Measurements from ENCODE around the gene SETDB1.

The SETDB1 gene

GRCh38 chr1:150987924-150988323 lies 61.8 kb downstream of the SETDB1 start:
- Histone ChIP-seq H3K27me3 (replicated peaks in 2 of 5; ENCODE audit: control insufficient read depth in 4 of 5, insufficient read depth in 5 of 5, low read length in 4 of 5) (no peaks in the 10 kb centered on the region), H3K36me3 (ENCODE audit: control insufficient read depth in 4 of 4, insufficient read depth in 4 of 4, low read length in 3 of 4) (no peaks in the 10 kb centered on the region), H3K9me3 (ENCODE audit: control extremely low read depth in 1 of 5, control insufficient read depth in 4 of 5, insufficient read depth in 2 of 5, low read depth in 1 of 5, low read length in 4 of 5) (no peaks in the 10 kb centered on the region), H3K4me1 (ENCODE audit: control extremely low read depth in 1 of 4, control insufficient read depth in 4 of 4, insufficient read depth in 4 of 4, low read length in 3 of 4) (no peaks in the 10 kb centered on the region), H3K27ac (ENCODE audit: insufficient read depth in 1 of 2, low read depth in 1 of 2, low read length in 2 of 2, poor library complexity in 1 of 2, severe bottlenecking in 2 of 2) (no peak overlapping the region), H3K4me3 (ENCODE audit: control insufficient read depth in 1 of 7, extremely low read depth in 1 of 7, insufficient read depth in 4 of 7, low read depth in 2 of 7, low read length in 6 of 7) (no peak overlapping the region)
- CTCF ChIA-PET, result interaction anchor here (1.1 to 15.2 kb wide), 3 partner anchors 10 to 24 kb away, joined by 3 to 235 read pairs (median 19); partner anchors contain the start of gene MINDY1
- WGBS (ENCODE audit: insufficient coverage), result 96% methylated on average over 4 of the region's 7 CpGs
- DNase-seq, result no peak
- POLR2A ChIA-PET, result no interaction called here

GRCh38 chr1:150992626-150993025 lies 66.5 kb downstream of the SETDB1 start:
- no peak for DNase-seq
- Histone ChIP-seq H3K27me3 (replicated peaks in 2 of 5; ENCODE audit: control insufficient read depth in 4 of 5, insufficient read depth in 5 of 5, low read length in 4 of 5) (no peaks in the 10 kb centered on the region), H3K4me1 (ENCODE audit: control extremely low read depth in 1 of 4, control insufficient read depth in 4 of 4, insufficient read depth in 4 of 4, low read length in 3 of 4) (peaks cover 0 to 3% (median 0%) of the 10 kb centered on the region in 4 experiments), H3K4me3 (ENCODE audit: control insufficient read depth in 1 of 7, extremely low read depth in 1 of 7, insufficient read depth in 4 of 7, low read depth in 2 of 7, low read length in 6 of 7) (no peak overlapping the region), H3K27ac (ENCODE audit: insufficient read depth in 1 of 2, low read depth in 1 of 2, low read length in 2 of 2, poor library complexity in 1 of 2, severe bottlenecking in 2 of 2) (no peak overlapping the region), H3K9me3 (ENCODE audit: control extremely low read depth in 1 of 5, control insufficient read depth in 4 of 5, insufficient read depth in 2 of 5, low read depth in 1 of 5, low read length in 4 of 5) (no peaks in the 10 kb centered on the region), H3K36me3 (ENCODE audit: control insufficient read depth in 4 of 4, insufficient read depth in 4 of 4, low read length in 3 of 4) (peaks cover 2 to 18% (median 9%) of the 10 kb centered on the region in 4 experiments)
- ChIA-PET CTCF (interaction anchor here (1.3 to 12.3 kb wide), 2 partner anchors 10 to 20 kb away, joined by 4 to 235 read pairs; partner anchors contain the start of gene ANXA9), POLR2A (no interaction called here)
- WGBS (ENCODE audit: insufficient coverage), result 96% methylated on average over 3 of the region's 4 CpGs

DNA sequence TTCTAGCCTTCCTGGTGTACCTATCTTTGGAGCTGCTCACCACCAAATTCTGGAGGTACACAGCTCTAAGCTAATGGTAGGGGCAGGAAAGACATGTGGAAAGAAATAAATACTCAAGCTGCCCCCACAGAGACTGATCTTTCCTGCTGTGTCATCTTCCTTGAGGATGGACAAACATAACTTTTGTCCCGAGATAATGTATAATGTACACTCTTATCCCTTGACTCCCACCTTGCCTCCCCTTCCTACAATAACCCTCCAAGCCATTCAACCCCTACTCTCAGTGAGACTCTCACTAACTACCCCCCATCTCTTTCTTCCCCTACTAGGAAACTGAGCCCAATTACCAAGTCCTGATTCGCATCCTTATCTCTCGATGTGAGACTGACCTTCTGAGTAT lies 68.1 kb downstream of the SETDB1 start:
- CTCF ChIA-PET, result interaction anchor here (2.1 to 12.3 kb wide), 3 partner anchors 11 to 23 kb away, joined by 4 to 235 read pairs (median 65); partner anchors contain the start of genes ANXA9 and MINDY1
- no peak for DNase-seq
- no peak overlapping the region for H3K27ac ChIP-seq (ENCODE audit: insufficient read depth in 1 of 2, low read depth in 1 of 2, low read length in 2 of 2, poor library complexity in 1 of 2, severe bottlenecking in 2 of 2)
- H3K27me3 ChIP-seq (replicated peaks in 2 of 5; ENCODE audit: control insufficient read depth in 4 of 5, insufficient read depth in 5 of 5, low read length in 4 of 5), result no peaks in the 10 kb centered on the region
- no peaks in the 10 kb centered on the region for H3K9me3 ChIP-seq (ENCODE audit: control extremely low read depth in 1 of 5, control insufficient read depth in 4 of 5, insufficient read depth in 2 of 5, low read depth in 1 of 5, low read length in 4 of 5)
- no peak overlapping the region for H3K4me3 ChIP-seq (ENCODE audit: control insufficient read depth in 1 of 7, extremely low read depth in 1 of 7, insufficient read depth in 4 of 7, low read depth in 2 of 7, low read length in 6 of 7)
- WGBS (ENCODE audit: insufficient coverage), result 84% methylated on average over 3 of the region's 3 CpGs
- peaks cover 5 to 30% (median 16%) of the 10 kb centered on the region in 4 experiments for H3K36me3 ChIP-seq (ENCODE audit: control insufficient read depth in 4 of 4, insufficient read depth in 4 of 4, low read length in 3 of 4)
- POLR2A ChIA-PET, result no interaction called here
- H3K4me1 ChIP-seq (ENCODE audit: control extremely low read depth in 1 of 4, control insufficient read depth in 4 of 4, insufficient read depth in 4 of 4, low read length in 3 of 4), result peaks cover 0 to 11% (median 8%) of the 10 kb centered on the region in 4 experiments

DNA sequence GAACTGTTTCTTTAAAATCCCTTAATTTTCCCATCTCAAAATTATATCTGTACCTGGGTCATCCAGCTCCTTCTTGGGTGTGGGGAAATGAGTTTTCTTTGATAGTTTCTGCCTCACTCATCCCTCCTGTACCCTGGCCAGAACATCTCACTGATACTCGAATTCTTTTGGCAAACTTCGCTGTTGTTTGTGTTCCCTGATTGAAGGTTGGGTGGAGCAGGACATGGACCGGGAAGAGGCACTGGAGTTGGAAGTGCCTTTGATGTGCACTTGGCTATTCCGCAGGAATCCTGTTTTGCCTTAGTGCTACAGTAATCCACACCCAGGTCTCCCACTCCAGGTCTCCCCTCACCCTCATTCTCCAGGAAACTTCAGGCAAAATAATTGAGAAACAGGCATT lies 69.3 kb downstream of the SETDB1 start:
- H3K27ac ChIP-seq (ENCODE audit: insufficient read depth in 1 of 2, low read depth in 1 of 2, low read length in 2 of 2, poor library complexity in 1 of 2, severe bottlenecking in 2 of 2), result no peak overlapping the region
- H3K9me3 ChIP-seq (ENCODE audit: control extremely low read depth in 1 of 5, control insufficient read depth in 4 of 5, insufficient read depth in 2 of 5, low read depth in 1 of 5, low read length in 4 of 5), result no peaks in the 10 kb centered on the region
- WGBS (ENCODE audit: insufficient coverage), result 77% methylated on average over 3 of the region's 4 CpGs
- peaks cover 5 to 30% (median 16%) of the 10 kb centered on the region in 4 experiments for H3K36me3 ChIP-seq (ENCODE audit: control insufficient read depth in 4 of 4, insufficient read depth in 4 of 4, low read length in 3 of 4)
- H3K4me3 ChIP-seq (ENCODE audit: control insufficient read depth in 1 of 7, extremely low read depth in 1 of 7, insufficient read depth in 4 of 7, low read depth in 2 of 7, low read length in 6 of 7), result no peak overlapping the region
- H3K4me1 ChIP-seq (ENCODE audit: control extremely low read depth in 1 of 4, control insufficient read depth in 4 of 4, insufficient read depth in 4 of 4, low read length in 3 of 4), result peaks cover 7 to 24% (median 20%) of the 10 kb centered on the region in 4 experiments
- ChIA-PET CTCF (interaction anchor here (0.9 to 12.3 kb wide), 9 partner anchors 10 to 113 kb away, joined by 3 to 235 read pairs (median 4); partner anchors contain the start of genes ANXA9, MINDY1 and SETDB1), POLR2A (interaction anchor here (1.3 kb wide), 1 partner anchor 11 kb away, joined by 4 read pairs; the partner anchor contains the start of gene MINDY1)
- DNase-seq, result no peak
- H3K27me3 ChIP-seq (replicated peaks in 2 of 5; ENCODE audit: control insufficient read depth in 4 of 5, insufficient read depth in 5 of 5, low read length in 4 of 5), result no peaks in the 10 kb centered on the region

DNA sequence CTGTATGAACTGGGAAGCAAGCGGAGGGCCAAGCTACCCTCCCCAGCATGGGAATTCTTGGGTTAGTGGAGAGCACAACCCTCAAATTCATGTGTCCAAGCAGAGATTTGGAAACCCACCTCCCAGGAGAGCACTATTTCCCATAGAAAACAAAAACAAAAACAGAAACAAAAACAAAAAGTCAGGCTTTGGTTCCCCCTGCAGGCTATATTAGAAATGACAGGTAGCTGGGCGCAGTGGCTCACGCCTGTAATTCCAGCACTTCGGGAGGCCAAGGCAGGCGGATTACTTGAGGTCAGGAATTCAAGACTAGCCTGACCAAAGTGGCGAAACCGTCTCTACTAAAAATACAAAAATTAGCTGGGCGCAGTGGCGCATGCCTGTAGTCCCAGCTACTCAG lies 69.7 kb downstream of the SETDB1 start:
- no peaks in the 10 kb centered on the region for H3K9me3 ChIP-seq (ENCODE audit: control extremely low read depth in 1 of 5, control insufficient read depth in 4 of 5, insufficient read depth in 2 of 5, low read depth in 1 of 5, low read length in 4 of 5)
- no peak overlapping the region for H3K4me3 ChIP-seq (ENCODE audit: control insufficient read depth in 1 of 7, extremely low read depth in 1 of 7, insufficient read depth in 4 of 7, low read depth in 2 of 7, low read length in 6 of 7)
- H3K4me1 ChIP-seq (ENCODE audit: control extremely low read depth in 1 of 4, control insufficient read depth in 4 of 4, insufficient read depth in 4 of 4, low read length in 3 of 4), result peaks cover 8 to 28% (median 24%) of the 10 kb centered on the region in 4 experiments
- POLR2A ChIA-PET, result interaction anchor here (0.6 to 1.3 kb wide), 2 partner anchors 10 to 19 kb away, joined by 3 to 4 read pairs; partner anchors contain the start of gene MINDY1
- DNase-seq, result peak in 2 of 3 donors; percentile 17 to 33
- peaks cover 5 to 30% (median 16%) of the 10 kb centered on the region in 4 experiments for H3K36me3 ChIP-seq (ENCODE audit: control insufficient read depth in 4 of 4, insufficient read depth in 4 of 4, low read length in 3 of 4)
- H3K27ac ChIP-seq (ENCODE audit: insufficient read depth in 1 of 2, low read depth in 1 of 2, low read length in 2 of 2, poor library complexity in 1 of 2, severe bottlenecking in 2 of 2), result no peak overlapping the region
- H3K27me3 ChIP-seq (replicated peaks in 2 of 5; ENCODE audit: control insufficient read depth in 4 of 5, insufficient read depth in 5 of 5, low read length in 4 of 5), result no peaks in the 10 kb centered on the region
- CTCF ChIA-PET, result interaction anchor here (0.9 to 12.3 kb wide), 9 partner anchors 10 to 70 kb away, joined by 3 to 235 read pairs (median 4); partner anchors contain the start of genes ANXA9, MINDY1 and SETDB1
- 62% methylated on average over 9 of the region's 9 CpGs for WGBS (ENCODE audit: insufficient coverage)

GRCh38 chr1:150997126-150997872 lies 71.1 kb downstream of the SETDB1 start:
- Histone ChIP-seq H3K9me3 (ENCODE audit: control extremely low read depth in 1 of 5, control insufficient read depth in 4 of 5, insufficient read depth in 2 of 5, low read depth in 1 of 5, low read length in 4 of 5) (no peaks in the 10 kb centered on the region), H3K4me3 (ENCODE audit: control insufficient read depth in 1 of 7, extremely low read depth in 1 of 7, insufficient read depth in 4 of 7, low read depth in 2 of 7, low read length in 6 of 7) (no peak overlapping the region), H3K36me3 (ENCODE audit: control insufficient read depth in 4 of 4, insufficient read depth in 4 of 4, low read length in 3 of 4) (peaks cover 5 to 33% (median 23%) of the 10 kb centered on the region in 4 experiments), H3K27me3 (replicated peaks in 2 of 5; ENCODE audit: control insufficient read depth in 4 of 5, insufficient read depth in 5 of 5, low read length in 4 of 5) (no peaks in the 10 kb centered on the region), H3K4me1 (ENCODE audit: control extremely low read depth in 1 of 4, control insufficient read depth in 4 of 4, insufficient read depth in 4 of 4, low read length in 3 of 4) (peaks cover 12 to 40% (median 37%) of the 10 kb centered on the region in 4 experiments), H3K27ac (ENCODE audit: insufficient read depth in 1 of 2, low read depth in 1 of 2, low read length in 2 of 2, poor library complexity in 1 of 2, severe bottlenecking in 2 of 2) (no peak overlapping the region)
- 96% methylated on average over 18 of the region's 20 CpGs for WGBS (ENCODE audit: insufficient coverage)
- ChIA-PET POLR2A (interaction anchor here (0.6 to 1.2 kb wide), 2 partner anchors 9 to 59 kb away, joined by 3 read pairs; partner anchors contain the start of gene MINDY1), CTCF (interaction anchor here (1.0 to 12.3 kb wide), 6 partner anchors 8 to 158 kb away, joined by 3 to 235 read pairs (median 6); partner anchors contain the start of genes ANXA9, MINDY1 and SETDB1)
- no peak for DNase-seq

Data from common myeloid progenitor, CD34-positive (primary cell).